ENCODE measurements around the gene FRMD4A.

Gene FRMD4A

GRCh38 chr10:13597909-13598308, 732.8 kb downstream of the FRMD4A start:
- peaks cover 20% of the 10 kb centered on the region for H3K79me2 ChIP-seq (ENCODE audit: insufficient read depth, low read length)
- no peak for TF ChIP-seq CTCF (IDR thresholded peaks at IDR 0.05; ENCODE audit: borderline replicate concordance, extremely low read depth, low read length, poor library complexity, severe bottlenecking)
- TF ChIP-seq EZH2 (IDR thresholded peaks at IDR 0.05; ENCODE audit: borderline replicate concordance, low read depth, low read length, severe bottlenecking): no peak
- H3K36me3 ChIP-seq (ENCODE audit: insufficient read depth, low read length): peaks cover 25% of the 10 kb centered on the region; the same call in 1 of the 2 replicates
- no peaks in the 10 kb centered on the region for H3K9me3 ChIP-seq (ENCODE audit: insufficient read depth, low read length, severe bottlenecking)
- no peak overlapping the region for H3K27ac ChIP-seq (ENCODE audit: low read length)
- no peak for DNase-seq
- no peak overlapping the region for H3K4me3 ChIP-seq (ENCODE audit: low read depth in 1 of 2, low read length in 2 of 2)
- no peak overlapping the region for H2AFZ ChIP-seq (ENCODE audit: low read depth, low read length)
- ATAC-seq (ENCODE audit: insufficient read depth, low read depth): no peak
- H3K9ac ChIP-seq (ENCODE audit: low read depth, low read length): no peak overlapping the region
- no peak overlapping the region for H3K4me2 ChIP-seq (ENCODE audit: insufficient read depth, low read length)
- no peaks in the 10 kb centered on the region for H3K4me1 ChIP-seq (ENCODE audit: insufficient read depth, low read length)
- H4K20me1 ChIP-seq (ENCODE audit: insufficient read depth, low read length): peaks cover 6% of the 10 kb centered on the region; the same call in 1 of the 2 replicates
- H3K27me3 ChIP-seq (ENCODE audit: insufficient read depth, low read length, poor library complexity): no peaks in the 10 kb centered on the region

DNA sequence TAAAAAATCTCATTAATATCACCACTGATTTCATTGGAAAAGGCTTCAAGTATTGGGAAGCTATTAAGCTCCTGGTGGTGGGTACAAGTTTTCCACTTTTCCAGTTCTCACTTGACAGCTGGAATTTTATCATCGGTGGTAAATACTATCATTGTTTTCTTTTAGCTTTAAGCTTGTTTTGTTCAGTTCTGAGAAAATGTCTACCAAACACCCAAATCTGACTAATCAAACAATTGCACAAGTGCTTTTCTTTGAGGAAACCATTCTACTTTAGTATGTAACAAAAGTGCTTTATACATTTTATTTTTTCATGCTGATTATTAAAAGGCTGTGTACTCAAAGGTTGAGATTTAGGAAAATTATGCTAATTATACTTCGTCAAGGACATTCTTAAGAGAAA, 736.1 kb downstream of the FRMD4A start:
- DNase-seq: no peak
- Histone ChIP-seq H3K79me2 (ENCODE audit: insufficient read depth, low read length) (peaks cover 47% of the 10 kb centered on the region), H3K36me3 (ENCODE audit: insufficient read depth, low read length) (peaks cover 19% of the 10 kb centered on the region), H2AFZ (ENCODE audit: low read depth, low read length) (no peak overlapping the region), H3K9me3 (ENCODE audit: insufficient read depth, low read length, severe bottlenecking) (no peaks in the 10 kb centered on the region), H3K4me1 (ENCODE audit: insufficient read depth, low read length) (peaks cover 2% of the 10 kb centered on the region; the same call in 1 of the 2 replicates), H3K4me3 (ENCODE audit: low read depth in 1 of 2, low read length in 2 of 2) (no peak overlapping the region), H3K4me2 (ENCODE audit: insufficient read depth, low read length) (no peak overlapping the region), H4K20me1 (ENCODE audit: insufficient read depth, low read length) (peaks cover 9% of the 10 kb centered on the region; the same call in 1 of the 2 replicates), H3K27me3 (ENCODE audit: insufficient read depth, low read length, poor library complexity) (no peaks in the 10 kb centered on the region), H3K9ac (ENCODE audit: low read depth, low read length) (no peak overlapping the region), H3K27ac (ENCODE audit: low read length) (no peak overlapping the region)
- TF ChIP-seq CTCF (IDR thresholded peaks at IDR 0.05; ENCODE audit: borderline replicate concordance, extremely low read depth, low read length, poor library complexity, severe bottlenecking) (no peak), EZH2 (IDR thresholded peaks at IDR 0.05; ENCODE audit: borderline replicate concordance, low read depth, low read length, severe bottlenecking) (no peak)
- no peak for ATAC-seq (ENCODE audit: insufficient read depth, low read depth)
